CD4-positive, alpha-beta T cell (primary cell): ENCODE measurements around the gene PPP1R8. TPM values are rescaled to one million over a fixed set of nuclear protein-coding genes. Genes with fewer than 3 reads are reported as not detected.
"Not testable (repeated sequence)": the region's sequence is repeated elsewhere in the genome, so short reads cannot be mapped to it uniquely, and the experiment has no call there.

Experiments
- ATAC-seq: fragments of 200-7000 bp; cut with Tn5 transposase; one replicate; pipeline ENCODE4 v1.10.0; 2022; ENCODE audit warnings: mild to moderate bottlenecking; ENCODE audit not compliant: poor library complexity
- CTCF ChIA-PET: fragments of 350-600 bp; sonication (Branson Sonifier 250); formaldehyde crosslinking; loops from one replicate; lab custom pipeline; 2021; ENCODE audit warnings: antibody characterized with exemption, inconsistent platforms; lab: Charles Lee
- POLR2A ChIA-PET: fragments of 350-600 bp; sonication (Branson Sonifier 250); formaldehyde crosslinking; loops from one replicate; lab custom pipeline; 2021; ENCODE audit warnings: antibody characterized with exemption, inconsistent platforms; lab: Charles Lee
- DNase-seq, 14 experiments: peaks; one replicate each; pipeline ENCODE4 v3.0.0-alpha.2; 2013 to 2020; ENCODE audit warnings: mixed read lengths in 2 of 14
- H3K27ac ChIP-seq, 2 donors: one replicate each; pipeline versions ENCODE4 v1.5.1 to v1.7.0; 2013; ENCODE audit warnings: low read length in 2 of 2, low read depth in 1 of 2, mild to moderate bottlenecking in 1 of 2
- H3K27me3 ChIP-seq, 2 experiments: 1 replicate in 1 of 2; 2 replicates in 1 of 2; pipeline versions ENCODE4 v1.6.1 to v1.7.0; 2013; ENCODE audit warnings: low read length in 2 of 2, control low read depth in 1 of 2, mild to moderate bottlenecking in 1 of 2, moderate library complexity in 1 of 2; ENCODE audit not compliant: insufficient read depth in 2 of 2, control insufficient read depth in 1 of 2
- H3K36me3 ChIP-seq: one replicate; pipeline ENCODE4 v1.6.1; 2013; ENCODE audit warnings: low read length, control low read depth; ENCODE audit not compliant: insufficient read depth
- H3K4me1 ChIP-seq: one replicate; pipeline ENCODE4 v1.6.1; 2013; ENCODE audit warnings: low read length, control low read depth; ENCODE audit not compliant: insufficient read depth
- H3K4me3 ChIP-seq: one replicate; pipeline ENCODE4 v1.5.1; 2013; ENCODE audit warnings: mild to moderate bottlenecking, low read length, moderate library complexity
- H3K9me3 ChIP-seq, 2 experiments: 1 replicate in 1 of 2; 2 replicates in 1 of 2; pipeline versions ENCODE4 v1.6.1 to v1.7.0; 2013; ENCODE audit warnings: low read length in 2 of 2, mild to moderate bottlenecking in 2 of 2, control low read depth in 1 of 2, moderate library complexity in 1 of 2; ENCODE audit not compliant: control insufficient read depth in 1 of 2, insufficient read depth in 1 of 2
- H3K27ac Mint-ChIP-seq: one replicate; pipeline ENCODE4 v1.8.0; 2020; ENCODE audit warnings: mixed read lengths
- H3K27me3 Mint-ChIP-seq: one replicate; pipeline ENCODE4 v1.8.0; 2021; ENCODE audit warnings: mixed read lengths
- H3K36me3 Mint-ChIP-seq: one replicate; pipeline ENCODE4 v1.8.0; 2021; ENCODE audit warnings: low read depth, mixed read lengths
- H3K4me1 Mint-ChIP-seq: one replicate; pipeline ENCODE4 v1.8.0; 2021; ENCODE audit warnings: low read depth, mixed read lengths
- H3K4me3 Mint-ChIP-seq: one replicate; pipeline ENCODE4 v1.8.0; 2020; ENCODE audit warnings: mild to moderate bottlenecking, mixed read lengths
- H3K9me3 Mint-ChIP-seq: one replicate; pipeline ENCODE4 v1.8.0; 2020; ENCODE audit warnings: mixed read lengths
- intact Hi-C, 2 experiments: fragments of 100-400 bp; cut with DNase I in 1 of 2; cut with micrococcal nuclease in 1 of 2; formaldehyde crosslinking; loops; one replicate each; pipeline versions ENCODE4 v1.15.1 to v1.9.0; 2023 to 2025; cut with DNase I, micrococcal nuclease
- total RNA-seq, 174 experiments: library from RNA in 2 of 174; stranded (reverse) in 2 of 174; gene quantifications; one replicate each; pipeline ENCODE4 v1.2.3 and lab custom pipeline; 2021 to 2026
- TF ChIP-seq, protein P1 (sequence below): fragments of 200-600 bp; IDR thresholded peaks from one replicate; pipeline ENCODE4 v1.8.0; 2022; ENCODE audit warnings: antibody characterized with exemption, mild to moderate bottlenecking

PPP1R8 gene
- total RNA-seq, 2 experiments from 2014 or later: 14.8 to 15.7 TPM

DNA sequence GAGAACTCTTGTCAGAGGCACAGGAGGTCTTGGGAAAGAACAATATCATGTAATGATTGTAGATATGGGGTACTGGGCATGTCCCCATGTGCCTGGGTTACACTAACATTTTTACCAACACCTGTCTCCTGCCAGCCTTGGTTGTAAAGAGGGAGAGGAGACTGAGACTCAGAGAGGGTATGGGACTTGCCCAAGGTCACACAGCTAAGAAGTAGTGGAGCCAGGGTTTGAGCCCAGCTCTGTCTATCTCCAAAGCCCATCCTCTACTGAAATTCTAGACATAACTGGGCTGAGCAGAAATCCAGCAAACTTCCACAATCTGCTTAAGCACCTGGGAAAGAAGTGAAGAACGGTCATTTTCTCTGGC, 39.1 kb downstream of the PPP1R8 start:
- no peak for ATAC-seq
- intact Hi-C loops: no loop called here
- peak overlapping the region; percentile 81 for H3K4me3 Mint-ChIP-seq
- H3K9me3 Mint-ChIP-seq: no peaks in the 10 kb centered on the region
- H3K27ac Mint-ChIP-seq: peak overlapping the region; percentile 93
- no peak for DNase-seq
- peak overlapping the region; percentile 54 to 69 for H3K27ac ChIP-seq
- H3K27me3 ChIP-seq: no peaks in the 10 kb centered on the region
- no peaks in the 10 kb centered on the region for H3K27me3 Mint-ChIP-seq
- CTCF ChIA-PET: interaction anchor here (1.1 to 1.4 kb wide), 2 partner anchors 12 to 91 kb away, joined by 3 to 5 read pairs; no protein-coding TSS in a partner anchor
- no peaks in the 10 kb centered on the region for H3K36me3 ChIP-seq
- peaks cover 36% of the 10 kb centered on the region for H3K4me1 Mint-ChIP-seq
- H3K4me1 ChIP-seq: peaks cover 72% of the 10 kb centered on the region
- POLR2A ChIA-PET: interaction anchor here (1.0 to 1.7 kb wide), 7 partner anchors 18 to 712 kb away, joined by 3 to 6 read pairs (median 5); partner anchors contain the start of genes EYA3 and XKR8
- H3K36me3 Mint-ChIP-seq: peaks cover 8% of the 10 kb centered on the region
- H3K9me3 ChIP-seq: no peaks in the 10 kb centered on the region
- peak overlapping the region; percentile 48 for H3K4me3 ChIP-seq
- TF ChIP-seq, protein P1, sequence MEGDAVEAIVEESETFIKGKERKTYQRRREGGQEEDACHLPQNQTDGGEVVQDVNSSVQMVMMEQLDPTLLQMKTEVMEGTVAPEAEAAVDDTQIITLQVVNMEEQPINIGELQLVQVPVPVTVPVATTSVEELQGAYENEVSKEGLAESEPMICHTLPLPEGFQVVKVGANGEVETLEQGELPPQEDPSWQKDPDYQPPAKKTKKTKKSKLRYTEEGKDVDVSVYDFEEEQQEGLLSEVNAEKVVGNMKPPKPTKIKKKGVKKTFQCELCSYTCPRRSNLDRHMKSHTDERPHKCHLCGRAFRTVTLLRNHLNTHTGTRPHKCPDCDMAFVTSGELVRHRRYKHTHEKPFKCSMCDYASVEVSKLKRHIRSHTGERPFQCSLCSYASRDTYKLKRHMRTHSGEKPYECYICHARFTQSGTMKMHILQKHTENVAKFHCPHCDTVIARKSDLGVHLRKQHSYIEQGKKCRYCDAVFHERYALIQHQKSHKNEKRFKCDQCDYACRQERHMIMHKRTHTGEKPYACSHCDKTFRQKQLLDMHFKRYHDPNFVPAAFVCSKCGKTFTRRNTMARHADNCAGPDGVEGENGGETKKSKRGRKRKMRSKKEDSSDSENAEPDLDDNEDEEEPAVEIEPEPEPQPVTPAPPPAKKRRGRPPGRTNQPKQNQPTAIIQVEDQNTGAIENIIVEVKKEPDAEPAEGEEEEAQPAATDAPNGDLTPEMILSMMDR: no peak

DNA sequence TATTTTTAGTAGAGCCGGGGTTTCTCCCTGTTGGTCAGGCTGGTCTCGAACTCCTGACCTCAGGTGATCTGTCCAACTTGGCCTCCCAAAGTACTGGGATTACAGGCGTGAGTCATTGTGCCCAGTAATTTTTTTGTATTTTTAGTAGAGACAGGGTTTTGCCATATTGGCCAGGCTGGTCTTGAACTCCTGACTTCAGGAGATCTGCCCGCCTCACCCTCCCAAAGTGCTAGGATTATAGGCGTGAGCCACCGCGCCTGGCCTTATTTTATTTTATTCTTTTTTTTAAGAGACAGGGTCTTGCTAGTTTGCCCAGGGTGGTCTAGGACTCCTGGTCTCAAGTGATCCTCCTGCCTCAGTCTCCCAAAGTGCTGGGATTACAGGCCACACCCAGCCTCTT, 40.5 kb downstream of the PPP1R8 start:
- H3K9me3 Mint-ChIP-seq, ATAC-seq, H3K27me3 Mint-ChIP-seq, H3K36me3 ChIP-seq, POLR2A ChIA-PET, H3K27ac ChIP-seq, intact Hi-C loops, H3K4me3 ChIP-seq, H3K9me3 ChIP-seq, DNase-seq, H3K27me3 ChIP-seq: not testable (repeated sequence)
- peaks cover 11% of the 10 kb centered on the region for H3K36me3 Mint-ChIP-seq
- H3K4me1 Mint-ChIP-seq: peaks cover 40% of the 10 kb centered on the region
- CTCF ChIA-PET: interaction anchor here (1.4 kb wide), 1 partner anchor 13 kb away, joined by 5 read pairs; no protein-coding TSS in a partner anchor
- peak overlapping the region; percentile 81 for H3K4me3 Mint-ChIP-seq
- peak overlapping the region; percentile 33 for H3K27ac Mint-ChIP-seq
- peaks cover 80% of the 10 kb centered on the region for H3K4me1 ChIP-seq

- no peaks in the 10 kb centered on the region for H3K9me3 Mint-ChIP-seq
- intact Hi-C loops: loop anchor here in 1 of 2 experiments (1.0 to 2.0 kb wide), 2 partner anchors 41 to 216 kb away; partner anchors contain the start of gene EYA3
- peak within 1 kb of the TSS; percentile 88 for H3K4me3 ChIP-seq
- H3K9me3 ChIP-seq: no peaks in the 10 kb centered on the region
- DNase-seq (peak; percentile 66 to 92 (median 78)), ATAC-seq (peak; percentile 78)
- H3K27ac ChIP-seq: peak within 1 kb of the TSS; percentile 24 to 51
- H3K27me3 Mint-ChIP-seq: no peaks in the 10 kb centered on the region
- H3K27me3 ChIP-seq: no peaks in the 10 kb centered on the region
- peaks cover 85% of the 10 kb centered on the region for H3K4me1 ChIP-seq
- peaks cover 14% of the 10 kb centered on the region for H3K36me3 ChIP-seq
- CTCF ChIA-PET: no interaction called here
- peak within 1 kb of the TSS; percentile 85 for H3K27ac Mint-ChIP-seq
- peaks cover 36% of the 10 kb centered on the region for H3K4me1 Mint-ChIP-seq
- peaks cover 19% of the 10 kb centered on the region for H3K36me3 Mint-ChIP-seq
- TF ChIP-seq, protein P1: no peak
- POLR2A ChIA-PET: interaction anchor here (0.7 kb wide), 1 partner anchor 89 kb away, joined by 3 read pairs; no protein-coding TSS in a partner anchor
- H3K4me3 Mint-ChIP-seq: peak within 1 kb of the TSS; percentile 100
Observed at GRCh38 chr1:27872059-27872801, 41.6 kb downstream of the PPP1R8 start, which contains the start of gene THEMIS2. Gene THEMIS2, plus strand, starts transcription at chr1:27872544. Its CDS starts 28 bp downstream, at chr1:27872572.
